Limb (tissue), 2 donors: ENCODE data around the gene CDC27.
A peak's percentile ranks its signal among the peaks of the same experiment; 100 is the strongest.
"Not testable (repeated sequence)": the region's sequence is repeated elsewhere in the genome, so short reads cannot be mapped to it uniquely, and the experiment has no call there.

ENCODE experiments used
- DNase-seq, 2 donors: peaks; one replicate each; pipeline ENCODE4 v3.0.0-alpha.2; 2016; ENCODE audit errors: extremely low spot score in 2 of 2

The CDC27 gene

GRCh38 chr17:47188876-47189731 is at the start of gene CDC27:
CDC27 (minus strand) TSS chr17:47189295; CDS start chr17:47189172, 123 bp downstream.
- DNase-seq: peak; percentile 99 to 100

- DNase-seq: no peak
These were observed 49.4 kb upstream of the CDC27 start for GRCh38 chr17:47238321-47239010.

- no peak for DNase-seq
These were observed 48.7 kb upstream of the CDC27 start for GRCh38 chr17:47237841-47238240.

GRCh38 chr17:47235923-47236322 is 46.8 kb upstream of the CDC27 start:
- DNase-seq: no peak

GRCh38 chr17:47235506-47235905 is 46.4 kb upstream of the CDC27 start:
- DNase-seq: no peak

GRCh38 chr17:47232465-47232864 is 43.4 kb upstream of the CDC27 start:
- no peak for DNase-seq

GRCh38 chr17:47231866-47232265 is 42.8 kb upstream of the CDC27 start:
- no peak for DNase-seq

GRCh38 chr17:47231334-47231733 is 42.2 kb upstream of the CDC27 start:
- DNase-seq: no peak

- no peak for DNase-seq
These were observed 41.8 kb upstream of the CDC27 start for GRCh38 chr17:47230864-47231263.

GRCh38 chr17:47229535-47230443 is 40.7 kb upstream of the CDC27 start:
- DNase-seq: peak; percentile 85 to 89

GRCh38 chr17:47227862-47228261 is 38.8 kb upstream of the CDC27 start:
- no peak for DNase-seq

- no peak for DNase-seq
These were observed 37.0 kb upstream of the CDC27 start for GRCh38 chr17:47225911-47226688.

- peak in 1 of 2 donors; percentile 21 for DNase-seq
These were observed 36.4 kb upstream of the CDC27 start for GRCh38 chr17:47225436-47225858.

GRCh38 chr17:47224966-47225365 is 35.9 kb upstream of the CDC27 start:
- no peak for DNase-seq

GRCh38 chr17:47224077-47224476 is 35.0 kb upstream of the CDC27 start:
- DNase-seq: not testable (repeated sequence)

- DNase-seq: no peak
These were observed 34.4 kb upstream of the CDC27 start for GRCh38 chr17:47223460-47223859.

- no peak for DNase-seq
These were observed 33.9 kb upstream of the CDC27 start for GRCh38 chr17:47223007-47223406.

GRCh38 chr17:47222047-47222446 is 33.0 kb upstream of the CDC27 start:
- no peak for DNase-seq

GRCh38 chr17:47221154-47221553 is 32.1 kb upstream of the CDC27 start:
- DNase-seq: no peak

GRCh38 chr17:47220531-47220999 is 31.5 kb upstream of the CDC27 start:
- DNase-seq: no peak
